Kidney epithelial cell (primary cell): ENCODE results near the gene AIFM1. TPM values are rescaled to one million over a fixed set of nuclear protein-coding genes. Genes with fewer than 3 reads are reported as not detected.

Experiments used
- DNase-seq: peaks from one replicate; pipeline ENCODE4 v3.0.0-alpha.2; 2010; ENCODE audit warnings: low read depth
- H3K27me3 ChIP-seq: 2 replicates; pipeline ENCODE4 v1.6.0; 2011; ENCODE audit warnings: low read length; ENCODE audit not compliant: control insufficient read depth, insufficient read depth
- H3K36me3 ChIP-seq: 2 replicates; pipeline ENCODE4 v1.5.1; 2011; ENCODE audit warnings: low read length; ENCODE audit not compliant: control insufficient read depth, insufficient read depth
- H3K4me3 ChIP-seq: 2 replicates; pipeline ENCODE4 v1.5.1; 2011; ENCODE audit warnings: low read depth, mild to moderate bottlenecking, control low read depth, low read length
- CTCF ChIP-seq: IDR thresholded peaks from 2 replicates; pipeline ENCODE4 v1.5.1; 2011; ENCODE audit warnings: mild to moderate bottlenecking, moderate library complexity, low read length, control low read depth, inconsistent platforms; ENCODE audit not compliant: insufficient read depth, poor library complexity, severe bottlenecking
- total RNA-seq: library from RNA; depleted of rRNA; stranded (reverse); fragments of >200 nt; gene quantifications from 2 replicates; pipeline ENCODE4 v1.2.3, GENCODE V29; 2015

Gene AIFM1
- total RNA-seq, 1 donor from 2014 or later = 27.2 TPM

GRCh38 chrX:130196466-130196865 is 30.8 kb upstream of the AIFM1 start:
- TF ChIP-seq CTCF = no peak
- H3K4me3 ChIP-seq = no peak overlapping the region

DNA sequence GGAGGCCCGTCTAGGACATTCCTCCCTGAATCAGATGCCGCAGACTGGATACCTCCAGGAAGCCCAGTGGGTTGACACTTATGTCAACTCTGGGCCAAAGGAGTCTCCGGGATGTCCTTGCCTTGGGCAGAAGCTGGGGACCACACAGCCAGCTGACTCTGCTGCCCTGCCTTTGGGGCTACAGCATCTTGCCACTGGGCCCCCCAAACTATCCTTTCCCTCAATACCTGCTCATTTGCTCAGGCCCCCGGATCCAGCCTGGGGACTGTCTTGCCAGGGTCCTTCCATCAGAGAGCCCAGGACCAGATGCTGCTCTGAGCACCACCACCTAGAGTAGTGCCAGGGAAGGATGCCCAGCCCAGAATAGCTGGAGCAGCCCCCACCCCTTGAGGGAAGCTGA is 25.2 kb upstream of the AIFM1 start:
- no peak for TF ChIP-seq CTCF
- no peak overlapping the region for H3K4me3 ChIP-seq
- H3K36me3 ChIP-seq = no peaks in the 10 kb centered on the region
- DNase-seq = no peak
- H3K27me3 ChIP-seq = no peaks in the 10 kb centered on the region

More at GRCh38 chrX:130196466-130196865, 30.8 kb upstream of the AIFM1 start:
- H3K27me3 ChIP-seq = no peaks in the 10 kb centered on the region
- H3K36me3 ChIP-seq = no peaks in the 10 kb centered on the region
- no peak for DNase-seq

DNA sequence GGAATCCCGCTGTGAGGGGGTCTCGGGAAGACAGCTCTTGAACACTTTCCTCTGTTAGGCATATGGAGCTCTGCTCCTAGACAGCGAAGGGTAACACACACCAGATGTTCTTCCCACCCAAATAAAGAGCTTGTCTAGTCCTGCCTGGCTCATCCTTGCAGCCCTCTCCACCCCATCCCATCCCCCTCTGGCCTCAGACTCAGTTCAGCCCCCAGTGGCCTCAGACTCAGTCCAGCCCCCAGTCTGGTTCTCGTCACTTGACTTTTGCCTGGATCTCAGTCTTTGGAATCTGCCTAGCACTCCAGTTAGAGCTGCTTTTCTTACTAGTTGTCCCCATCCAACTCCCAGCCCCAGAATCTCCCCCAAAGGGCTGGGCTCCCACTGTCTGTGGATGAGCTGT is 21.0 kb upstream of the AIFM1 start:
- Histone ChIP-seq H3K36me3 (no peaks in the 10 kb centered on the region), H3K27me3 (no peaks in the 10 kb centered on the region), H3K4me3 (no peak overlapping the region)
- no peak for DNase-seq
- TF ChIP-seq CTCF = no peak

DNA sequence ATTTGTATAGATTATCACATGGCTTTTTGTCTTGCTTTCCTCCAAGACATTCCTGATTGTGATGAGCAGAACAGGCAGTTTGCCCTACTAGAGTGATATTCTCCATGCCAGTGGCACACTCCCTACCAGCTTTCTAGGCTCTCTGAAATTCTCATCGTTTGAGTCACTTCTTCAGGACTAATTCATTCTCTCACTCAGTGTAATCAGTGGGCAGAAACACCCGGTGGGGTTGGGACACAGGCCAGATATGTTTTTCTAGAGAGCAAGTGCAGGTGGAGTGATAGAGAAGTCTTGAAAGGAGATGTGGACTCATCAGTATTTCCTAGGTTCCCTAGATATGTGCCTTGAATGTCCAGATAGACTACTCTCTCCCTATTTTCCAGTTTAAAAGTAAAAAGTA is 19.2 kb upstream of the AIFM1 start:
- Histone ChIP-seq H3K4me3 (no peak overlapping the region), H3K27me3 (no peaks in the 10 kb centered on the region), H3K36me3 (no peaks in the 10 kb centered on the region)
- no peak for DNase-seq
- no peak for TF ChIP-seq CTCF

GRCh38 chrX:130184168-130184567 is 18.5 kb upstream of the AIFM1 start:
- Histone ChIP-seq H3K36me3 (no peaks in the 10 kb centered on the region), H3K4me3 (no peak overlapping the region), H3K27me3 (no peaks in the 10 kb centered on the region)
- no peak for DNase-seq
- TF ChIP-seq CTCF = no peak

- no peak for TF ChIP-seq CTCF
- Histone ChIP-seq H3K27me3 (no peaks in the 10 kb centered on the region), H3K36me3 (no peaks in the 10 kb centered on the region), H3K4me3 (no peak overlapping the region)
- no peak for DNase-seq
Observed at GRCh38 chrX:130179579-130180215, 14.1 kb upstream of the AIFM1 start.
